ENCODE measurements around the gene DEPDC1.
"Not testable (repeated sequence)": the region's sequence is repeated elsewhere in the genome, so short reads cannot be mapped to it uniquely, and the experiment has no call there.

Gene DEPDC1

GRCh38 chr1:68490046-68490651 is 6.7 kb downstream of the DEPDC1 start:
- FAIRE-seq = no peak
- DNase-seq (ENCODE audit: insufficient read length, low spot score) = no peak
- no peak for TF ChIP-seq POLR2A (IDR thresholded peaks at IDR 0.05; ENCODE audit: low read depth, low read length)

GRCh38 chr1:68485431-68486022 is 11.4 kb downstream of the DEPDC1 start:
- DNase-seq (ENCODE audit: insufficient read length, low spot score) (no peak), FAIRE-seq (no peak)
- TF ChIP-seq POLR2A (IDR thresholded peaks at IDR 0.05; ENCODE audit: low read depth, low read length) = no peak

GRCh38 chr1:68484618-68485017 is 12.3 kb downstream of the DEPDC1 start:
- no peak for FAIRE-seq
- DNase-seq (ENCODE audit: insufficient read length, low spot score) = no peak
- TF ChIP-seq POLR2A (IDR thresholded peaks at IDR 0.05; ENCODE audit: low read depth, low read length) = no peak

- no peak for FAIRE-seq
- TF ChIP-seq POLR2A (IDR thresholded peaks at IDR 0.05; ENCODE audit: low read depth, low read length) = no peak
- no peak for DNase-seq (ENCODE audit: insufficient read length, low spot score)
These were observed 15.8 kb downstream of the DEPDC1 start for GRCh38 chr1:68481041-68481440.

- DNase-seq (ENCODE audit: insufficient read length, low spot score) (no peak), FAIRE-seq (no peak)
- TF ChIP-seq POLR2A (IDR thresholded peaks at IDR 0.05; ENCODE audit: low read depth, low read length) = no peak
These were observed 17.4 kb downstream of the DEPDC1 start for GRCh38 chr1:68479501-68479900.

- DNase-seq (ENCODE audit: insufficient read length, low spot score) (no peak), FAIRE-seq (no peak)
- no peak for TF ChIP-seq POLR2A (IDR thresholded peaks at IDR 0.05; ENCODE audit: low read depth, low read length)
These were observed 18.2 kb downstream of the DEPDC1 start for GRCh38 chr1:68478662-68479061.

- not testable (repeated sequence) for FAIRE-seq; DNase-seq (ENCODE audit: insufficient read length, low spot score)
These were observed 20.3 kb downstream of the DEPDC1 start for GRCh38 chr1:68476626-68477025.

GRCh38 chr1:68473060-68473459 is 23.8 kb downstream of the DEPDC1 start:
- TF ChIP-seq POLR2A (IDR thresholded peaks at IDR 0.05; ENCODE audit: low read depth, low read length) = no peak
- no peak for DNase-seq (ENCODE audit: insufficient read length, low spot score)
- FAIRE-seq = no peak

GRCh38 chr1:68470388-68470970 is 26.4 kb downstream of the DEPDC1 start:
- DNase-seq (ENCODE audit: insufficient read length, low spot score) (no peak), FAIRE-seq (no peak)
- TF ChIP-seq POLR2A (IDR thresholded peaks at IDR 0.05; ENCODE audit: low read depth, low read length) = no peak

GRCh38 chr1:68464891-68465290 is 32.0 kb downstream of the DEPDC1 start:
- TF ChIP-seq POLR2A (IDR thresholded peaks at IDR 0.05; ENCODE audit: low read depth, low read length) = no peak
- DNase-seq (ENCODE audit: insufficient read length, low spot score) (no peak), FAIRE-seq (no peak)

GRCh38 chr1:68460935-68461334 is 35.9 kb downstream of the DEPDC1 start:
- TF ChIP-seq POLR2A (IDR thresholded peaks at IDR 0.05; ENCODE audit: low read depth, low read length) = no peak
- FAIRE-seq (no peak), DNase-seq (ENCODE audit: insufficient read length, low spot score) (no peak)

- no peak for TF ChIP-seq POLR2A (IDR thresholded peaks at IDR 0.05; ENCODE audit: low read depth, low read length)
- DNase-seq (ENCODE audit: insufficient read length, low spot score) (no peak), FAIRE-seq (no peak)
These were observed 37.1 kb downstream of the DEPDC1 start for GRCh38 chr1:68459796-68460195.

- FAIRE-seq (no peak), DNase-seq (ENCODE audit: insufficient read length, low spot score) (no peak)
These were observed 37.8 kb downstream of the DEPDC1 start for GRCh38 chr1:68459091-68459490.

GRCh38 chr1:68456202-68456601 is 40.7 kb downstream of the DEPDC1 start:
- TF ChIP-seq POLR2A (IDR thresholded peaks at IDR 0.05; ENCODE audit: low read depth, low read length) = no peak
- FAIRE-seq = no peak
- DNase-seq (ENCODE audit: insufficient read length, low spot score) = no peak

More at GRCh38 chr1:68459091-68459490, 37.8 kb downstream of the DEPDC1 start:
- TF ChIP-seq POLR2A (IDR thresholded peaks at IDR 0.05; ENCODE audit: low read depth, low read length) = no peak

GRCh38 chr1:68454534-68454933 is 42.3 kb downstream of the DEPDC1 start:
- FAIRE-seq (no peak), DNase-seq (ENCODE audit: insufficient read length, low spot score) (no peak)
- no peak for TF ChIP-seq POLR2A (IDR thresholded peaks at IDR 0.05; ENCODE audit: low read depth, low read length)

Data from H54 (cell line).